GM18505 (cell line): Measurements from ENCODE around the gene UNK.
"Not testable (repeated sequence)": the region's sequence is repeated elsewhere in the genome, so short reads cannot be mapped to it uniquely, and the experiment has no call there.

Experiments used
- ATAC-seq: cut with Tn5 transposase; IDR thresholded peaks from one replicate; pipeline ENCODE4 v1.9.1; 2021; ENCODE audit not compliant: unreplicated experiment
- POLR2A ChIP-seq: IDR thresholded peaks from 4 replicates; pipeline ENCODE4 v1.6.1; 2011; ENCODE audit warnings: borderline replicate concordance; ENCODE audit not compliant: insufficient read depth, insufficient read length; ENCODE audit errors: extremely low read depth

Gene UNK

GRCh38 chr17:75849724-75850123 is 65.1 kb downstream of the UNK start:
- no peak for TF ChIP-seq POLR2A
- no peak for ATAC-seq

GRCh38 chr17:75850928-75851692 is 66.5 kb downstream of the UNK start:
- no peak for TF ChIP-seq POLR2A

GRCh38 chr17:75851693-75851991 is 67.0 kb downstream of the UNK start:
- not testable (repeated sequence) for ATAC-seq

More at GRCh38 chr17:75850928-75851692, 66.5 kb downstream of the UNK start:
- ATAC-seq: no peak

GRCh38 chr17:75853433-75853832 is 68.8 kb downstream of the UNK start:
- no peak for ATAC-seq
- TF ChIP-seq POLR2A: no peak

- TF ChIP-seq POLR2A: no peak
- ATAC-seq: no peak
These were observed 69.6 kb downstream of the UNK start for GRCh38 chr17:75854101-75854748.

- ATAC-seq: peak; percentile 6
- no peak for TF ChIP-seq POLR2A
These were observed 70.3 kb downstream of the UNK start for GRCh38 chr17:75854881-75855309.

GRCh38 chr17:75855310-75856061 is 70.9 kb downstream of the UNK start, which contains the start of gene WBP2:
Gene WBP2 (minus strand): TSS chr17:75855335. CDS start chr17:75855297, 38 bp downstream.
- peak; percentile 78 for ATAC-seq
- TF ChIP-seq POLR2A: peak; percentile 98

GRCh38 chr17:75856062-75856756 is 71.6 kb downstream of the UNK start:
- no peak for TF ChIP-seq POLR2A
- no peak for ATAC-seq

GRCh38 chr17:75859358-75859757 is 74.8 kb downstream of the UNK start:
- not testable (repeated sequence) for ATAC-seq

GRCh38 chr17:75861927-75862317 is 77.3 kb downstream of the UNK start:
- no peak for TF ChIP-seq POLR2A
- no peak for ATAC-seq

- ATAC-seq: peak; percentile 68
- TF ChIP-seq POLR2A: no peak
These were observed 79.9 kb downstream of the UNK start for GRCh38 chr17:75864448-75864871.

GRCh38 chr17:75864887-75865286 is 80.3 kb downstream of the UNK start:
- ATAC-seq: peak; percentile 31

GRCh38 chr17:75865404-75866188 is 81.0 kb downstream of the UNK start:
- not testable (repeated sequence) for ATAC-seq

GRCh38 chr17:75868730-75869281 is 84.2 kb downstream of the UNK start:
- ATAC-seq: not testable (repeated sequence)
